ENCODE results near the gene PRTG. TPM values are rescaled to one million over a fixed set of nuclear protein-coding genes. Genes with fewer than 3 reads are reported as not detected.

The PRTG gene
- total and polyA plus RNA-seq, 12 donors = 0.40 to 4.3 (median 2.8) TPM

GRCh38 chr15:55687792-55688191 is 55.2 kb downstream of the PRTG start:
- intact Hi-C loops (cut with DNase I) = no loop called here
- Histone ChIP-seq H3K4me1 (replicated peaks in 1 of 2) (no peaks in the 10 kb centered on the region), H3K27ac (no peak overlapping the region), H3K27me3 (no peaks in the 10 kb centered on the region), H3K36me3 (replicated peaks in 1 of 2) (no peaks in the 10 kb centered on the region), H3K9me3 (replicated peaks in 1 of 3) (no peaks in the 10 kb centered on the region), H3K4me3 (no peak overlapping the region)
- WGBS, 4 donors = 95 to 98% (median 97%) methylated on average over 6 of the region's 6 CpGs
- DNase-seq = no peak
- no peak for TF ChIP-seq CTCF (IDR thresholded peaks at IDR 0.05)
- TF ChIP-seq POLR2A (IDR thresholded peaks at IDR 0.05) = no peak

DNA sequence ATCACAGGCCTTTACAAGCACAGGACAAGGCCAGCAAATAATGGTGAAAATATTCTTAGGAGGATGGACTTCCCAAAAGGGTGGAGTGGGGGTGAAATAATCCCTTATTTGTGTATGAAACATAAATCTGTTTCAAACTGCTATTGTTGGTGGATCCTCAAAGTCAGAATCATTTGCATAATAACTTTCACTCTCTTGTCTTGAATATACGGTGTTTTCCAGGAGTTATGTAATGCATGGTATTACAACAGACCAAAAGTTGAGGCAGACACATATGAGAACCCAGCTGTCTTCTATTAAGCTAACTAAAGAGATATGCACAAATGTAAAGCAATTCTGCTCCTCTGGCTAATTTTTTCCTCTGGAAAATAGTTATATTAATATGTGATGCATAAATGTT is 57.7 kb downstream of the PRTG start:
- no peak for DNase-seq
- Histone ChIP-seq H3K4me1 (replicated peaks in 1 of 2) (no peaks in the 10 kb centered on the region), H3K4me3 (no peak overlapping the region), H3K27me3 (no peaks in the 10 kb centered on the region), H3K36me3 (replicated peaks in 1 of 2) (no peaks in the 10 kb centered on the region), H3K9me3 (replicated peaks in 1 of 3) (no peaks in the 10 kb centered on the region), H3K27ac (no peak overlapping the region)
- TF ChIP-seq POLR2A (IDR thresholded peaks at IDR 0.05) = no peak
- no peak for TF ChIP-seq CTCF (IDR thresholded peaks at IDR 0.05)
- 27 to 44% (median 33%) methylated on average over 1 of the region's 1 CpG for WGBS, 4 donors
- intact Hi-C loops (cut with DNase I) = no loop called here

DNA sequence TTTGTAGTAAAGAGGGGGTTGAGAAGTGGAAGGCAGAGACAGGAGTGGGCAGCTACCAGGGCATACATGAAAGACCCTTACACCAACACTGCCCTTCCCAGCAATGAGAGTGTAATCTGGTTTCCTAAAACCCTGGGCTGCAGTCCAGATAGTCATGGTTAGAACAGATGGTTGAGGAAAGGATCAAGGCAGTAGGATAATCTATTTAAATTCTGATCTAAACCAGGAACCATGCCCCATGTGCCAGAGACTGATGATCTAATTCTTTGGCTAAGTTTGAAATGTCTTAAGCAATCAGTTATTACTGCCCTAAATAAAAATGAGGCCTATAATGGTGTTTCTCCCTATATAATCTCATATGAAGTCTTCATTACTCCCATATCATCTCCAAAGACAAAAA is 59.6 kb downstream of the PRTG start:
- intact Hi-C loops (cut with DNase I) = no loop called here
- Histone ChIP-seq H3K27me3 (no peaks in the 10 kb centered on the region), H3K4me3 (no peak overlapping the region), H3K36me3 (replicated peaks in 1 of 2) (no peaks in the 10 kb centered on the region), H3K9me3 (replicated peaks in 1 of 3) (no peaks in the 10 kb centered on the region), H3K27ac (no peak overlapping the region), H3K4me1 (replicated peaks in 1 of 2) (no peaks in the 10 kb centered on the region)
- no peak for DNase-seq
- no peak for TF ChIP-seq POLR2A (IDR thresholded peaks at IDR 0.05)
- no peak for TF ChIP-seq CTCF (IDR thresholded peaks at IDR 0.05)

DNA sequence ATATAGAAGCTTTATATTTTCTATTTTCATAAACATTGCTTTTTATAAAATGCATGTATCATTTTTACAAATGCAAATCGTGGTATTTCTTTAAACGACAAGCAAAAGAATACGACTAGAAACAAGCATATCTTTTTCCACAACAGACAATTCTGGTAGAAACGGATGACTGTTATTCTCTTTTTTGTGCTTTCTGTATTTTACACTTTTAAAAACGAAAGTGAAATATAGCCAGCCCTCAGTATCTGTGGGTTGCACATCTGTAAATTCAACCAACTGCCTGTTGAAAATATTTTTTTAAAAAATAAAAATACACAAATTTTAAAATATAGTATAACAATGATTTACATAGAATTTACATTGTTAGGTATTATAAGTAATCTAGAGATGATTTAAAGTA is 61.3 kb downstream of the PRTG start:
- no peak for DNase-seq
- 77 to 85% (median 80%) methylated on average over 5 of the region's 5 CpGs for WGBS, 4 donors
- no peak overlapping the region for H3K4me3 ChIP-seq
- no peaks in the 10 kb centered on the region for H3K36me3 ChIP-seq (replicated peaks in 1 of 2)
- intact Hi-C loops (cut with DNase I) = no loop called here
- no peaks in the 10 kb centered on the region for H3K27me3 ChIP-seq
- H3K27ac ChIP-seq = no peak overlapping the region
- H3K4me1 ChIP-seq (replicated peaks in 1 of 2) = no peaks in the 10 kb centered on the region
- TF ChIP-seq POLR2A (IDR thresholded peaks at IDR 0.05) = no peak
- TF ChIP-seq CTCF (IDR thresholded peaks at IDR 0.05) = no peak
- no peaks in the 10 kb centered on the region for H3K9me3 ChIP-seq (replicated peaks in 1 of 3)

Data from adrenal gland (tissue), 12 donors.